ENCODE data around the gene CNTNAP2.
"Not testable (repeated sequence)": the region's sequence is repeated elsewhere in the genome, so short reads cannot be mapped to it uniquely, and the experiment has no call there.

Gene CNTNAP2

GRCh38 chr7:148256433-148256832 is 2139.8 kb downstream of the CNTNAP2 start:
- no peak for DNase-seq

GRCh38 chr7:148260599-148260998 is 2144.0 kb downstream of the CNTNAP2 start:
- no peak for DNase-seq

GRCh38 chr7:148261523-148261922 is 2144.9 kb downstream of the CNTNAP2 start:
- DNase-seq: no peak

GRCh38 chr7:148261996-148262688 is 2145.5 kb downstream of the CNTNAP2 start:
- no peak for DNase-seq

- peak; percentile 45 for DNase-seq
Observed at GRCh38 chr7:148262721-148263229, 2146.2 kb downstream of the CNTNAP2 start.

GRCh38 chr7:148264933-148265557 is 2148.4 kb downstream of the CNTNAP2 start:
- DNase-seq: peak; percentile 25

- no peak for DNase-seq
Observed at GRCh38 chr7:148265896-148266295, 2149.3 kb downstream of the CNTNAP2 start.

GRCh38 chr7:148266795-148267194 is 2150.2 kb downstream of the CNTNAP2 start:
- DNase-seq: no peak

- no peak for DNase-seq
Observed at GRCh38 chr7:148270576-148270975, 2154.0 kb downstream of the CNTNAP2 start.

- no peak for DNase-seq
Observed at GRCh38 chr7:148274118-148274517, 2157.5 kb downstream of the CNTNAP2 start.

GRCh38 chr7:148275359-148275890 is 2158.8 kb downstream of the CNTNAP2 start:
- DNase-seq: no peak

GRCh38 chr7:148276314-148277041 is 2159.9 kb downstream of the CNTNAP2 start:
- no peak for DNase-seq

GRCh38 chr7:148277042-148277660 is 2160.6 kb downstream of the CNTNAP2 start:
- no peak for DNase-seq

GRCh38 chr7:148286150-148286549 is 2169.5 kb downstream of the CNTNAP2 start:
- DNase-seq: peak; percentile 11

GRCh38 chr7:148287538-148287937 is 2170.9 kb downstream of the CNTNAP2 start:
- DNase-seq: no peak

- DNase-seq: no peak
Observed at GRCh38 chr7:148288592-148289151, 2172.1 kb downstream of the CNTNAP2 start.

GRCh38 chr7:148289630-148290029 is 2173.0 kb downstream of the CNTNAP2 start:
- DNase-seq: no peak

GRCh38 chr7:148290538-148290937 is 2173.9 kb downstream of the CNTNAP2 start:
- no peak for DNase-seq

- no peak for DNase-seq
Observed at GRCh38 chr7:148291799-148292198, 2175.2 kb downstream of the CNTNAP2 start.

GRCh38 chr7:148296994-148297644 is 2180.5 kb downstream of the CNTNAP2 start:
- no peak for DNase-seq

GRCh38 chr7:148298768-148299167 is 2182.2 kb downstream of the CNTNAP2 start:
- DNase-seq: not testable (repeated sequence)

Data from fibroblast of skin of right biceps (primary cell).